ENCODE data around the gene HEATR5A. TPM values are rescaled to one million over a fixed set of nuclear protein-coding genes. Genes with fewer than 3 reads are reported as not detected.

The HEATR5A gene
- total RNA-seq, 1 experiment from 2014 or later: 12.7 TPM

- TF ChIP-seq EZH2 (IDR thresholded peaks at IDR 0.05; ENCODE audit: low read length, unreplicated experiment) (no peak), CTCF (conservative IDR thresholded peaks at IDR 0.05; ENCODE audit: low read depth, low read length) (no peak), EZH2phosphoT487 (IDR thresholded peaks at IDR 0.05; ENCODE audit: borderline replicate concordance, low read length) (no peak)
- Histone ChIP-seq H3K36me3 (ENCODE audit: low read depth, low read length) (no peaks in the 10 kb centered on the region; the same call in 1 of the 2 replicates), H3F3A (ENCODE audit: low read length, unreplicated experiment) (no peaks in the 10 kb centered on the region), H2AFZ (ENCODE audit: low read length) (no peak overlapping the region), H3K4me1 (ENCODE audit: insufficient read depth, low read length) (peaks cover 22% of the 10 kb centered on the region), H3K9me2 (replicated peaks; ENCODE audit: low read length) (no peaks in the 10 kb centered on the region), H4K20me1 (ENCODE audit: low read length) (no peaks in the 10 kb centered on the region), H3K79me2 (ENCODE audit: low read length) (no peaks in the 10 kb centered on the region), H3K4me3 (ENCODE audit: low read length) (no peak overlapping the region), H3K9ac (ENCODE audit: low read length) (no peak overlapping the region), H3K27me3 (ENCODE audit: low read length) (no peaks in the 10 kb centered on the region), H3K27ac (ENCODE audit: low read length) (no peak overlapping the region), H3K4me2 (ENCODE audit: low read length) (no peak overlapping the region), H3K9me3 (ENCODE audit: low read length) (no peaks in the 10 kb centered on the region)
- DNase-seq: peak; percentile 26
- ChIA-PET CTCF (interaction anchor here (0.6 kb wide), 1 partner anchor 902 kb away, joined by 3 read pairs; no protein-coding TSS in a partner anchor), POLR2A (ENCODE audit: unreplicated experiment) (no interaction called here)
- ATAC-seq: peak; percentile 41; the same call in 1 of the 2 replicates
- intact Hi-C loops (cut with micrococcal nuclease): loop anchor here (2.0 to 5.0 kb wide), 3 partner anchors 196 to 895 kb away; no protein-coding TSS in a partner anchor
- BruUV-seq (replicated peaks): no TSS peak
Measured at GRCh38 chr14:31357279-31357678, 63.1 kb downstream of the HEATR5A start.

- H3K36me3 ChIP-seq (ENCODE audit: low read depth, low read length): peaks cover 5% of the 10 kb centered on the region; the same call in 1 of the 2 replicates
- ChIA-PET POLR2A (ENCODE audit: unreplicated experiment) (no interaction called here), CTCF (no interaction called here)
- DNase-seq (no peak), ATAC-seq (no peak)
- no peak for TF ChIP-seq CTCF (conservative IDR thresholded peaks at IDR 0.05; ENCODE audit: low read depth, low read length)
- TF ChIP-seq EZH2 (IDR thresholded peaks at IDR 0.05; ENCODE audit: low read length, unreplicated experiment): no peak
- no peak for TF ChIP-seq EZH2phosphoT487 (IDR thresholded peaks at IDR 0.05; ENCODE audit: borderline replicate concordance, low read length)
- no peak overlapping the region for H2AFZ ChIP-seq (ENCODE audit: low read length)
- no peak overlapping the region for H3K4me3 ChIP-seq (ENCODE audit: low read length)
- no peaks in the 10 kb centered on the region for H3K79me2 ChIP-seq (ENCODE audit: low read length)
- H3F3A ChIP-seq (ENCODE audit: low read length, unreplicated experiment): no peaks in the 10 kb centered on the region
- H3K4me1 ChIP-seq (ENCODE audit: insufficient read depth, low read length): peaks cover 3% of the 10 kb centered on the region
- H3K9me2 ChIP-seq (replicated peaks; ENCODE audit: low read length): no peaks in the 10 kb centered on the region
- H3K9me3 ChIP-seq (ENCODE audit: low read length): no peaks in the 10 kb centered on the region
- no peak overlapping the region for H3K4me2 ChIP-seq (ENCODE audit: low read length)
- H4K20me1 ChIP-seq (ENCODE audit: low read length): no peaks in the 10 kb centered on the region
- H3K27ac ChIP-seq (ENCODE audit: low read length): no peak overlapping the region
- no TSS peak for BruUV-seq (replicated peaks)
- intact Hi-C loops (cut with micrococcal nuclease): no loop called here
- no peaks in the 10 kb centered on the region for H3K27me3 ChIP-seq (ENCODE audit: low read length)
- no peak overlapping the region for H3K9ac ChIP-seq (ENCODE audit: low read length)
Measured at GRCh38 chr14:31346097-31346496, 74.3 kb downstream of the HEATR5A start.

DNA sequence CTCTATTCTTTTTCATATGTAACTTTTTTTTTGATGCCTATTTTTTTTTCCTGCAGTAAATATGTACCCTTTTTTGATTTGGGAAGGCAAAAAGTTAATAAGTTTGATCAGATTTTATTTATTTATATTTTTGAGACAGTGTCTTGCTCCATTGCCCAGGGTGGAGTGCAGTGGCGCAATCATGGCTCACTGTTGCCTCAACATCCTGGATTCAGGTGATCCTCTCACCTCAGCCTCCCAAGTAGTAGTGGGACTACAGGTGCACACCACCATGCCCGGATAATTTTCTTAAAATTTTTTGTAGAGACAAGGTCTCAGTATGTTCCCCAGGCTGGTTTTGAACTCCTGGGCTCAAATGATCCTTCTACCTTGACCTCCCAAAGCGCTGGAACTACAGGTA lies 79.1 kb downstream of the HEATR5A start:
- POLR2A ChIA-PET (ENCODE audit: unreplicated experiment): no interaction called here

More for the DNA sequence above, 79.1 kb downstream of the HEATR5A start:
- Histone ChIP-seq H3K4me2 (ENCODE audit: low read length) (no peak overlapping the region), H3K4me1 (ENCODE audit: insufficient read depth, low read length) (peaks cover 32% of the 10 kb centered on the region), H3K36me3 (ENCODE audit: low read depth, low read length) (no peaks in the 10 kb centered on the region; the same call in 1 of the 2 replicates), H2AFZ (ENCODE audit: low read length) (no peak overlapping the region), H3F3A (ENCODE audit: low read length, unreplicated experiment) (peaks cover 5% of the 10 kb centered on the region), H4K20me1 (ENCODE audit: low read length) (no peaks in the 10 kb centered on the region), H3K9me3 (ENCODE audit: low read length) (no peaks in the 10 kb centered on the region), H3K27ac (ENCODE audit: low read length) (no peak overlapping the region), H3K27me3 (ENCODE audit: low read length) (no peaks in the 10 kb centered on the region), H3K9me2 (replicated peaks; ENCODE audit: low read length) (no peaks in the 10 kb centered on the region), H3K4me3 (ENCODE audit: low read length) (no peak overlapping the region), H3K9ac (ENCODE audit: low read length) (no peak overlapping the region), H3K79me2 (ENCODE audit: low read length) (no peaks in the 10 kb centered on the region)
- TF ChIP-seq EZH2phosphoT487 (IDR thresholded peaks at IDR 0.05; ENCODE audit: borderline replicate concordance, low read length) (no peak), EZH2 (IDR thresholded peaks at IDR 0.05; ENCODE audit: low read length, unreplicated experiment) (no peak), CTCF (conservative IDR thresholded peaks at IDR 0.05; ENCODE audit: low read depth, low read length) (no peak)
- CTCF ChIA-PET: interaction anchor here (1.7 kb wide), 1 partner anchor 134 kb away, joined by 8 read pairs; the partner anchor contains the start of gene HECTD1
- DNase-seq (no peak), ATAC-seq (no peak)
- no TSS peak for BruUV-seq (replicated peaks)
- intact Hi-C loops (cut with micrococcal nuclease): loop anchor here (5.0 kb wide), 1 partner anchor 134 kb away; the partner anchor contains the start of gene HECTD1

All from PC-3 (cell line).